NT2/D1 (cell line): ENCODE data around the gene JARID2.

ENCODE experiments used
- DNase-seq: peaks from one replicate; pipeline ENCODE4 v3.0.0-alpha.2; 2011; ENCODE audit warnings: low read depth, low spot score
- H3K27me3 ChIP-seq: 2 replicates; pipeline ENCODE4 v1.6.0; 2011; ENCODE audit warnings: mild to moderate bottlenecking; ENCODE audit not compliant: insufficient read length, insufficient read depth
- H3K36me3 ChIP-seq: 2 replicates; pipeline ENCODE4 v1.6.1; 2011; ENCODE audit warnings: mild to moderate bottlenecking, low read length, mixed read lengths; ENCODE audit not compliant: insufficient read depth, insufficient read length
- H3K4me1 ChIP-seq: 2 replicates; pipeline ENCODE4 v1.5.1; 2011; ENCODE audit not compliant: insufficient read depth, insufficient read length
- H3K4me3 ChIP-seq: 2 replicates; pipeline ENCODE4 v1.5.1; 2011; ENCODE audit warnings: low read depth; ENCODE audit not compliant: insufficient read length
- H3K9ac ChIP-seq: 2 replicates; pipeline ENCODE4 v1.6.0; 2011; ENCODE audit warnings: low read depth; ENCODE audit not compliant: insufficient read length
- H3K9me3 ChIP-seq: 2 replicates; pipeline ENCODE4 v1.5.1; 2011; ENCODE audit warnings: mild to moderate bottlenecking, low read length; ENCODE audit not compliant: insufficient read depth
- SUZ12 ChIP-seq: IDR thresholded peaks from 2 replicates; pipeline ENCODE4 v1.6.1; 2011; ENCODE audit not compliant: insufficient read length, insufficient read depth; ENCODE audit errors: extremely low read depth
- YY1 ChIP-seq: IDR thresholded peaks from 2 replicates; pipeline ENCODE4 v1.6.1; 2011; ENCODE audit not compliant: insufficient read length, insufficient read depth
- ZNF274 ChIP-seq: IDR thresholded peaks from 2 replicates; pipeline ENCODE4 v1.6.1; 2011; ENCODE audit warnings: mild to moderate bottlenecking, low read depth, low read length

JARID2 gene

GRCh38 chr6:15358579-15359327, 112.9 kb downstream of the JARID2 start:
- H3K4me1 ChIP-seq: peaks cover 2% of the 10 kb centered on the region
- H3K9ac ChIP-seq: no peak overlapping the region
- no peaks in the 10 kb centered on the region for H3K9me3 ChIP-seq
- no peak for DNase-seq
- H3K27me3 ChIP-seq: no peaks in the 10 kb centered on the region
- no peak overlapping the region for H3K4me3 ChIP-seq
- TF ChIP-seq SUZ12 (no peak), ZNF274 (no peak), YY1 (no peak)
- no peaks in the 10 kb centered on the region for H3K36me3 ChIP-seq

DNA sequence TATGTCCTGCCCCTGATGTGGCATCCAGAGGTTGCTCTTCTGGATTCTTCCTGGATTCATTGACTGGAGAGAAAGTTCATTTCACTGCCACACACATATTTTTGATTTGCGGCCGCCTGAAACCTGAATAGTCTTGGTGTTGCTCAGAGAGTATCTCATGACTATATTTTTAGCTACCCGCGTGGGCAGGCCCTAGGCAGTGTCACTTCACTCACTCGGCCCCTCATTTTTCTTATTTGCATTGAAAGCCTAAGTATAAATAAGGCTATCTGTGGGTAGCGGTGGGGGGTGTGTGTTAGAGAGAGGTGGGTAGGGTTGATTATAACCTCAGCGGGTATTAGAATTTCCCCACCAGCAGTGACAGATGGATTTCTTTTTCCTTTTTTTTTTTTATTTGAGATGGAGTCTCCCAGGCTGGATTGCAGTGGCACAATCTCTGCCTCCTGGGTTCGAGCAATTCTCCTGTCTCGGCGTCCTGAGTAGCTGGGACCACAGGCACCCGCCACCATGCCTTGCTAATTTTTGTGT, 113.5 kb downstream of the JARID2 start:
- Histone ChIP-seq H3K4me3 (no peak overlapping the region), H3K27me3 (no peaks in the 10 kb centered on the region), H3K9me3 (no peaks in the 10 kb centered on the region), H3K9ac (no peak overlapping the region), H3K4me1 (peaks cover 2% of the 10 kb centered on the region), H3K36me3 (no peaks in the 10 kb centered on the region)
- TF ChIP-seq YY1 (no peak), SUZ12 (no peak), ZNF274 (no peak)
- DNase-seq: no peak

DNA sequence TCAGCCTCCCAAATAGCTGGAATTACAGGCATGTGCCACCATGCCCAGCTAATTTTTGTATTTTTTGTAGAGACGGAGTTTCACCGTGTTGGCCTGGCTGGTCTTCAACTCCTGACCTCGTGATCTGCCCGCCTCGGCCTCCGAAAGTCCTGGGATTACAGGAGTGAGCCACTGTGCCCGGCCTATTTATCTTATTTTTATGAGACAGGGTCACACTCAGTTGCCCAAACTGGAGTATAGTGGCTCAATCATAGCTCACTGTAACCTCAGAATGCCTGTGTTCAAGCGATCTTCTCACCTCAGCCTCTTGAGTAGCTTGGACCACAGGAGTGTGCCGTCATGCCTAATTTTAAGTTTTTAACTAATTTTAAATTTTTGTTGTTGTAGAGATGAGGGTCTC, 114.4 kb downstream of the JARID2 start:
- no peaks in the 10 kb centered on the region for H3K27me3 ChIP-seq
- no peaks in the 10 kb centered on the region for H3K36me3 ChIP-seq
- no peak for DNase-seq
- TF ChIP-seq YY1: no peak
- TF ChIP-seq SUZ12: no peak
- TF ChIP-seq ZNF274: no peak
- no peak overlapping the region for H3K4me3 ChIP-seq
- H3K9me3 ChIP-seq: no peaks in the 10 kb centered on the region
- no peak overlapping the region for H3K9ac ChIP-seq
- peaks cover 2% of the 10 kb centered on the region for H3K4me1 ChIP-seq

DNA sequence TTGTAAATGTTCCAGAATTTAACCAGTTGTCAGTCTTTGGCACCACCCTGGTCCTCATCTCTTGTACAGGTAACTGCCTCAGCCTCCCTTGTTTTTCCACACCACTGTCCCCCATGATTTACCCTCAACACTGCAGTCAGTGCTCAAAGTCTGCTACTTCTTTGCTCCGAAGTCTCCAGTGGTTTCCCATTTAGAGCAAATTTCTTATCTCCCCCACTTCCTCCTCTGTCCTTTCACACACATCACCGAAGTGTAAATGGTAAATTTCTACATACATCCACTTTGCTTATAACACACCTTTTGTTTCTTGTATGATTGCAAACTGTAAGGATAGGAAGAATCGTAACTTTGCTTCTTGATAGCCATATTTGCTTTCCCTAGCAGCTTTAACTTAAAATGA, 115.3 kb downstream of the JARID2 start:
- Histone ChIP-seq H3K4me3 (no peak overlapping the region), H3K27me3 (no peaks in the 10 kb centered on the region), H3K9me3 (no peaks in the 10 kb centered on the region), H3K4me1 (peaks cover 2% of the 10 kb centered on the region), H3K36me3 (no peaks in the 10 kb centered on the region), H3K9ac (no peak overlapping the region)
- no peak for DNase-seq
- TF ChIP-seq ZNF274 (no peak), YY1 (no peak), SUZ12 (no peak)

- no peaks in the 10 kb centered on the region for H3K27me3 ChIP-seq
- peaks cover 2% of the 10 kb centered on the region for H3K4me1 ChIP-seq
- no peaks in the 10 kb centered on the region for H3K9me3 ChIP-seq
- H3K4me3 ChIP-seq: no peak overlapping the region
- H3K9ac ChIP-seq: no peak overlapping the region
- no peak for DNase-seq
- H3K36me3 ChIP-seq: no peaks in the 10 kb centered on the region
- TF ChIP-seq ZNF274 (no peak), YY1 (no peak), SUZ12 (no peak)
These were observed 116.6 kb downstream of the JARID2 start for GRCh38 chr6:15362274-15363160.

DNA sequence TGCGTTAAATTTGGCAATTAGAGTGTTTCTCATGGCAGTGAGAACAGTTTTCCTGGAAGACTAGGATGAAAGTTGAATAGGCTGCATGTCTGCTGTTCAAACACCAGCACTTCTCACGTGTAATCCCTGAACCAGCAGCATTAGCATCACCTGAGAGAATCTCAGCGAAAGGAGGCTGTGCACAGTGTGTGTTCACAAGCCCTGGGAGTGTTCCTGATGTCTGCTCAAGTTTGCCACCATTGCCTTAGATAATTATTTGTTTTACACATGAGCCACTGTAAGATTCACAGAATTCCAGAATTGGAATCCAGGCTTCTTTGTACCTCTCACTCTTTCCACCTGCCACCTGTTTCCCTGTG, 117.3 kb downstream of the JARID2 start:
- Histone ChIP-seq H3K9ac (no peak overlapping the region), H3K4me1 (peaks cover 2% of the 10 kb centered on the region), H3K36me3 (no peaks in the 10 kb centered on the region), H3K27me3 (no peaks in the 10 kb centered on the region), H3K9me3 (no peaks in the 10 kb centered on the region), H3K4me3 (no peak overlapping the region)
- no peak for DNase-seq
- no peak for TF ChIP-seq SUZ12
- TF ChIP-seq YY1: no peak
- TF ChIP-seq ZNF274: no peak
